Measurements from ENCODE around the gene COL5A1.

COL5A1 gene

DNA sequence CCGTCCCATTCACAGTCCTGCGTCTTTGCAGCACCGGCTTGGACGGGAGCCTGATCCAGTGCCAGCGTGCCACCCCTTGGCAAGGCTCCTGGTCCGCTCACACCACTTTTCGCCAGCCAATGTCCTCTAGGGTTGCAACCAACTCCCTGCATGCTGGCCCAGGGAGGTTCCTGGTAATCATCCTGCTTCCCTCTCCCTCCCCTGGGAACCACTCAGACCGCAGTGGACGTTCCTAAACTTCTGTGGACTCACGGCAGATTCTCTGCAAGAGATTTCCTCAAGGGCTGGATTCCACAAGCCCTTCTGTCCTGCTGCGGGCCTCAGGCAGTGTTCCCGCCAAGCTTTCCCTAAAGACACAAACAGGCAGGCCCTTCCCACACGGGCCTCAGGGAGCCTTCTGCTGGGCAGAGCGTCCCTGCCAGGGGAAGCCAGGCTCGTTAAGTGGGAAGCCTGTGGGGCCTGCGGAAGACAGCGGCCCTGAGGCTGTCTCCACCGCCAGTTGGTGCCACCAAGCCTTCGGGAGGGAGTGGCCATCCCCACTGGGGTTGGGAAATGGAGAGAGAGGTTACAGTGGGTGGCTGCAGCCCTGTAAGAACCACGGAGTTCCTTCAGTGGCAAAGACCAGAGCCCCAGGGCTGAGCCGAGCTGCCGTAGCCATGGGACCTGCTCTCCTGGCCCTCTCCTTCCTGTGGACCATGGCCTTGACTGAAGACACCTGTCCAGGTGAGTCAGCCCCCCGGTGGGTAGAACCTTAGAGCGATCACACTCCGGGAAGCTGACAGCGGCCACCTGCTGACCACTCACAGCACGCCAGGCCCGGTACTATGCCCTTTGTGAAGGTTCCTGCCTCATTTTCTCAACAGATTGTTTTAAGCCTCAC is 222.6 kb downstream of the COL5A1 start:
- DNase-seq (ENCODE audit: insufficient read length, low spot score), result no peak
- no peak for FAIRE-seq

- no peak for DNase-seq (ENCODE audit: insufficient read length, low spot score)
- FAIRE-seq, result no peak
Measured at GRCh38 chr9:134864821-134865190, 223.2 kb downstream of the COL5A1 start.

- DNase-seq (ENCODE audit: insufficient read length, low spot score), result no peak
- FAIRE-seq, result no peak
Measured at GRCh38 chr9:134867917-134868750, 226.5 kb downstream of the COL5A1 start.

- FAIRE-seq (no peak), DNase-seq (ENCODE audit: insufficient read length, low spot score) (no peak)
Measured at GRCh38 chr9:134868751-134869553, 227.3 kb downstream of the COL5A1 start.

DNA sequence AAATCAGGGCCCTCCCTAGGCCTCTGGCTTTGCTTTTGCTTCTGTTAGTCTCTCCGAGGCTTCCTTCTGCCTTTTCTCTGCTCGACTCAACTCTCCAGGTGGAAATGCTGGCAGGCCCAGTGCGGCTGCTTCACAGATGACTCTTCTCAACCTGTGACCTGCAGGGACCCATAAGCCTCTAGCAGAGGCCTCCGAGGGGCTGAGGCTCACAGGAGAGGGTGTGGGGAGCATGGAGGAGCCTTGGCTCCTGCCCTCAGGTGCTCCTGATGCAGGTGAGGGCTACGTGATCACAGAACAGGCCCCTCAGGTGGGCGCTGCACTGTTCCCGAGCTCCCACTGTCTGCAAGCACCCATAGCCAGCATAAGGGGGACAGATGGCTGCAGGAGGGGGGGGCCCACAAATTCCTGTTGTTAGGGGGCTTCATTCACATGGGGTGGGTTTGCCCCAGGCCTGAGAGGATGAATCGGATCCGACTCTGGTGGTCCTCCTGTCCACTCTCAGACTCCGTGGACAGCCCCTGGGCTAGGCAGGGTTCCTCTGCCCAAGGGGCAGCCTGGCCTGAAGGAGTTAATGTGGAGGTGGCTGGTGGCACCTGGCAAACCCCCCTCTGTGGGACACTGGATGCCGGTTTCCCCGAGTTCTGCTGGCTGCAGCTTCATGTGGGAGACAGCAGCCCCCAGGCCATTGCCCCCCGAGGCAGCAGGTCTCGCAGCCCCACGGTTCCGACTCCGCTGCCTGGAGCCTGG is 228.1 kb downstream of the COL5A1 start:
- no peak for DNase-seq (ENCODE audit: insufficient read length, low spot score)
- no peak for FAIRE-seq

DNA sequence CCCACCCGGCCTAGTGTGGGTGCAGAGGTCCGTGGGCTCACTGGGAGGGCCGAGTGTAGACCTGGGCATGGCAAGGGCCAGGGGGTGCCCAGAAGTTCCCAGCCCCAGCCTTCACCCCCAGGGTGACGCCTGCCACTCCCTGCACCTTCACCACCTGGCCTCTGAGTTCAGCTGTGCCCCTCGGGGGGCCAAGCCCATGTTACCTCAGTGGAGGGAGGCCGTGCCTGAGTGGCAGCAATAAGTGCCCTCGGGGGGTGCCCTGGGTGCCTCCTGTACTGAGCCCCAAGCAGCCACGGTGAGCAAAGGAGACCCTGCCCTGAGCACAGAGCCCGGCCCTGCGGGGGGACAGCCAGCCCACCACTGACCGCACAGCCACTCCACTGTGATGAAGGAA is 228.7 kb downstream of the COL5A1 start:
- no peak for FAIRE-seq
- DNase-seq (ENCODE audit: insufficient read length, low spot score), result no peak

- DNase-seq (ENCODE audit: insufficient read length, low spot score) (no peak), FAIRE-seq (no peak)
Measured at GRCh38 chr9:134870746-134871662, 229.4 kb downstream of the COL5A1 start.

DNA sequence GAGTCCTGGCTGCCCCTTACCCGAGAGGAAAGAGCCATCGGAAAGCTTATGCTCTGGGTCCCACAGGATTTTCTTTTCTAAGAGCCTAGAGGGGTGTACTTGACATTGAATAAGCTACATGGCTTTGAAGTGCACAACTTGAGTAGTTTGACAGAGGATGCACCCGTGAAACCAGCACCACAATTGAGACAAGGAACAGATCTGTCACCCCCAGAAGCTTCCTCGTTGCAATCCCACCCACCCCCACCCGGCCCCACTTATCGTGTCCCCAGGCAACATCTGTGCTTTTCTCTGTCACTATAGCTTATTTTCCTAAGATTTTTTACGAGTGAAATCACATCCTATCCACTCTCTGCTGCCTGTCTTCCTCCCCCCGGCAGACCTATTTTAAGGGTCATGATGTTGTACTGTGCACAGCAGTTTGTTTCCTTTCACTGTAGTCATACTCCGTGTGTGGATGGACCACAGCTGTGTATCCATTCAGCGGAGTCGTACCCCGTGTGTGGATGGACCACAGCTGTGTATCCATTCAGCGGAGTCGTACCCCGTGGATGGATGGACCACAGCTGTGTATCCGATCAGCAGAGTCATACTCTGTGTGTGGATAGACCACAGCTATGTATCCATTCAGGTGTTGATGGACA is 230.2 kb downstream of the COL5A1 start:
- DNase-seq (ENCODE audit: insufficient read length, low spot score) (no peak), FAIRE-seq (no peak)

DNA sequence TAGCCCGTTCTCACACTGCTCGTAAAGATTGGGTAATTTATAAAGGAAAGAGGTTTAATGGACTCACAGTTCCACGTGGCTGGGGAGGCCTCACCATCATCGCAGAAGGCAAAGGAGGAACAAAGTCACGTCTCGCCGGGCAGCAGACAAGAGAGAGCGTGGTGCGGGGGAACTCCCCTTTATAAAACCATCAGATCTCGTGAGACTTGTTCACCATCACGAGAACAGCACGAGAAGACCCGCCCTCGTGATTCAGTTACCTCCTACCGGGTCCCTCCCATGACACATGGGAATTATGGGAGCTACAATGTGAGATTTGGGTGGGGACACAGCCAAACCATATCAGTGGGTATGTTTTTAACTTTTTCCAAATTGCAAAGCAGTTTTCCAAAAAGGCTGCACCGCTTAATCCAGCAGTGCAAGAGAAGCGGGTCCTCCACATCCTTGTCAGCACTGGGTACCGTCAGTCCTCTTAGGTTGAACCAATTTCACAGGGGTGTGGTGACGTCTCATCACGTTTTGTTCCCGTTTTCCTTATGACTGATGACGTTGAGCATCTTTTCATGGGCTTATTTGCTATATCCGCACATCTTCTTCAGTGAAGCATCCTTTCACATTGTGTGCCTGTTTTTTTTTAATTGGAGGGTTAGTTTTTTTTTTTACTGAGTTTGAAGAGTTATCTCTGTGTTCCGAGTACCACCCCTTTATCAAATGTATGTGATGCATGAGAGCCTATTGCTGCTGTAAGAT is 231.1 kb downstream of the COL5A1 start:
- DNase-seq (ENCODE audit: insufficient read length, low spot score), result no peak
- no peak for FAIRE-seq

- FAIRE-seq (no peak), DNase-seq (ENCODE audit: insufficient read length, low spot score) (no peak)
Measured at GRCh38 chr9:134875371-134875770, 233.8 kb downstream of the COL5A1 start.

- FAIRE-seq (no peak), DNase-seq (ENCODE audit: insufficient read length, low spot score) (no peak)
Measured at GRCh38 chr9:134877541-134877940, 235.9 kb downstream of the COL5A1 start.

DNA sequence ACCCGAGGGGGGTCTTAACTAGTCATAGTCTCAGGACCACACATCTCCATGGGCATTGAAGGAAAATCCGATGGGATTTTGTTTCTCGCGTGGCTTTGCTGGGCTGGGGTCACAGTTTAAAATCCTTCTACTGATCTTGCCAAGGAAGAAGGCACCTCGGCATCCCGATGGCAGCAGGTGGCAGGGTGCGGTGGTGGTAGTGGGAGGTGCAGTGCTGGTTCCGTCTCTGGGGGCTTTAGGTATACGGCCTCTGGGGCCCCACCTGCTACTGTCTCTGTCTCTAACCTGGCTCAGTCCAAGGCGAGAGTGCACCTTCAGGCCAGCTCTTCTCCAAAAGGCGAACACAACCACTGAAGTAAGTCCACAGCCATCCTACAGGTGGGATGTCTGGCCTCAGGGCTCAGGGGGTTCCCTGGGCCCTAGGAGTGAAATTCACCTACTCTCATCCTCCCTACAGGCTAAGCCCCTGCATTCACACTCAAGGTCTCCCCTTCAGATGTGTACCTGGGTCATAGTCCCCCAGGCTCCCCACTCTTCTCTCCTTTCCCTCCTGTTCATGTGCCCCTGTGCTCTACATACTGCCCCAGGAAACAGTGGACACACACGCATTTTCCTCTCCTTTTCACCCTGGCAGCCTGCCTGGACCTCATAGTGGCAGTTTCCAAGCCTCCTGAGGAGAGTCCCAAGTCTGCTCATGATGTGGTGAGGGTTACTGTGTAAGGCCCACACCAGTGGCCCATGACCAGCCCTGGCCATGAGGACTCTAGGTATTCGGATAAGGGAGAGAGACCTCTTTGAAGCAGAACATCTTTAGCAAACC is 238.3 kb downstream of the COL5A1 start:
- DNase-seq (ENCODE audit: insufficient read length, low spot score) (no peak), FAIRE-seq (no peak)

GRCh38 chr9:134880484-134881312 is 239.1 kb downstream of the COL5A1 start, which contains the start of gene FCN2:
FCN2 (plus strand) TSS chr9:134880810; CDS start chr9:134880822, 12 bp downstream.
- FAIRE-seq, result no peak
- no peak for DNase-seq (ENCODE audit: insufficient read length, low spot score)

GRCh38 chr9:134881313-134881670 is 239.7 kb downstream of the COL5A1 start:
- FAIRE-seq (no peak), DNase-seq (ENCODE audit: insufficient read length, low spot score) (no peak)

- DNase-seq (ENCODE audit: insufficient read length, low spot score) (no peak), FAIRE-seq (no peak)
Measured at GRCh38 chr9:134882204-134882785, 240.7 kb downstream of the COL5A1 start.

Measured in GM19239 (cell line).